ENCODE results near the gene TOMM20. TPM values are rescaled to one million over a fixed set of nuclear protein-coding genes. Genes with fewer than 3 reads are reported as not detected.
A peak's percentile ranks its signal among the peaks of the same experiment; 100 is the strongest.

Gene TOMM20
- total and polyA plus RNA-seq, 7 donors, result 44.7 to 90.9 (median 71.5) TPM

DNA sequence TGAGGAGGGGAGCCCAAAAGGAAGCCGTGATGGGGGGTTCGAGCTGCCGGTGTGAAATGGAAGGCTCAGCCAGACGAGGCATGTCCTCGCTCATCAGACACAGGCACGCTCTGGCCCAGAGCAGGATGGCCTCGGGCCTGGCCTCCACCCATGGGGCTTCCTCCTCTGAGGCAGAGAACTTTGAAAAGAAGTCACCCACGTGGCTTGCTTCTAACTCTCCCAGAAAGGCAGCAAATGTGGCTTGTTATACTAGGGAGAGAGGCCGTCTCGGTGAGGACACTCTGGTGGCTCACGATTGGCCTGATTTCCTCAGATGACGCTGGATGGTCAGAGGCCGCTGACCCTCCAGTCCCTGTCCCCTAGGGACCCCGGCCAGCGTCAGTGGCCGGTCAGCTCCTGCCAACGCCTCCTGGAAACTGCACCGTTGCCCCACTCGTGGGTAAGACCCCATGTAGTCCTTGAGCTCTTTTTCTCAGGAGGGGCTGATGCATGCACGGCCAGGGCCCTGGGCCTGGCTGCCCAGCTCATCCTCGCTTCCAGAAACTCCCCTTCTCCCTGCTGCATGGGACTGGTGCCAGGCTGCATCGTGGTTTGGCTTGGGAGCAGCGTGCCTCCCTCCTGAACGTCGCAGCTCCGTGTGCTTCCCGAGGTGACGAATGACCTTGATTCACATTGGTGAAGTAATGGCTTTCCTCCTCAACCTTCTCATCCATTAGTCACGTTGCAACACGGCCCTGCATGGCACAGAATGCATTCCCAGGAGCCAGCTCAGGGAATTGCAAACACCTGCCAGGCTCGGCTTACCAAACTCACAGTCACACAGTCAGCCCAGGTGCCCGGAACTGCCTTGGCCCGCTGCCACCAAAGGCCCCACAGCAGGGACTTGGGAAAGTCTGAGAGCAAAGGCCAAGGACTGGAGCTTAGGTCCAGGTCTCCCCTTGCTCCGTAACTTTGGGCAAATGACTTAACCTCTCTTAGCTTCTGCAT, 58.8 kb downstream of the TOMM20 start:
- intact Hi-C loops (cut with DNase I), result loop anchor here (2.0 to 10.0 kb wide), 6 partner anchors 73 to 345 kb away; no protein-coding TSS in a partner anchor
- H3K4me1 ChIP-seq, result peaks cover 52% of the 10 kb centered on the region

GRCh38 chr1:235069176-235069575, 59.5 kb downstream of the TOMM20 start:
- no peak for ATAC-seq
- peak overlapping the region; percentile 90 for H3K27ac ChIP-seq
- H3K9me3 ChIP-seq, result no peaks in the 10 kb centered on the region
- intact Hi-C loops (cut with DNase I), result no loop called here
- WGBS, 3 donors, result 92 to 95% (median 94%) methylated on average over 5 of the region's 5 CpGs
- TF ChIP-seq, protein P1, sequence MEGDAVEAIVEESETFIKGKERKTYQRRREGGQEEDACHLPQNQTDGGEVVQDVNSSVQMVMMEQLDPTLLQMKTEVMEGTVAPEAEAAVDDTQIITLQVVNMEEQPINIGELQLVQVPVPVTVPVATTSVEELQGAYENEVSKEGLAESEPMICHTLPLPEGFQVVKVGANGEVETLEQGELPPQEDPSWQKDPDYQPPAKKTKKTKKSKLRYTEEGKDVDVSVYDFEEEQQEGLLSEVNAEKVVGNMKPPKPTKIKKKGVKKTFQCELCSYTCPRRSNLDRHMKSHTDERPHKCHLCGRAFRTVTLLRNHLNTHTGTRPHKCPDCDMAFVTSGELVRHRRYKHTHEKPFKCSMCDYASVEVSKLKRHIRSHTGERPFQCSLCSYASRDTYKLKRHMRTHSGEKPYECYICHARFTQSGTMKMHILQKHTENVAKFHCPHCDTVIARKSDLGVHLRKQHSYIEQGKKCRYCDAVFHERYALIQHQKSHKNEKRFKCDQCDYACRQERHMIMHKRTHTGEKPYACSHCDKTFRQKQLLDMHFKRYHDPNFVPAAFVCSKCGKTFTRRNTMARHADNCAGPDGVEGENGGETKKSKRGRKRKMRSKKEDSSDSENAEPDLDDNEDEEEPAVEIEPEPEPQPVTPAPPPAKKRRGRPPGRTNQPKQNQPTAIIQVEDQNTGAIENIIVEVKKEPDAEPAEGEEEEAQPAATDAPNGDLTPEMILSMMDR (IDR thresholded peaks at IDR 0.05), result no peak
- no peak for DNase-seq
- no peaks in the 10 kb centered on the region for H3K36me3 ChIP-seq (ENCODE audit: insufficient read depth in 1 of 2, low read depth in 1 of 2)
- peaks cover 45% of the 10 kb centered on the region for H3K4me1 ChIP-seq
- no peaks in the 10 kb centered on the region for H3K27me3 ChIP-seq (ENCODE audit: insufficient read depth in 3 of 3, low read length in 2 of 3)
- H3K4me3 ChIP-seq, result no peak overlapping the region

More for the DNA sequence above, 58.8 kb downstream of the TOMM20 start:
- Histone ChIP-seq H3K27me3 (ENCODE audit: insufficient read depth in 3 of 3, low read length in 2 of 3) (no peaks in the 10 kb centered on the region), H3K9me3 (no peaks in the 10 kb centered on the region), H3K36me3 (ENCODE audit: insufficient read depth in 1 of 2, low read depth in 1 of 2) (no peaks in the 10 kb centered on the region), H3K27ac (peak overlapping the region; percentile 90), H3K4me3 (no peak overlapping the region)
- peak; percentile 92 to 96 for DNase-seq
- TF ChIP-seq, protein P1 (IDR thresholded peaks at IDR 0.05), result no peak
- peak; percentile 47 to 61 (median 54) for ATAC-seq
- WGBS, 3 donors, result 28 to 46% (median 30%) methylated on average over 34 of the region's 34 CpGs

DNA sequence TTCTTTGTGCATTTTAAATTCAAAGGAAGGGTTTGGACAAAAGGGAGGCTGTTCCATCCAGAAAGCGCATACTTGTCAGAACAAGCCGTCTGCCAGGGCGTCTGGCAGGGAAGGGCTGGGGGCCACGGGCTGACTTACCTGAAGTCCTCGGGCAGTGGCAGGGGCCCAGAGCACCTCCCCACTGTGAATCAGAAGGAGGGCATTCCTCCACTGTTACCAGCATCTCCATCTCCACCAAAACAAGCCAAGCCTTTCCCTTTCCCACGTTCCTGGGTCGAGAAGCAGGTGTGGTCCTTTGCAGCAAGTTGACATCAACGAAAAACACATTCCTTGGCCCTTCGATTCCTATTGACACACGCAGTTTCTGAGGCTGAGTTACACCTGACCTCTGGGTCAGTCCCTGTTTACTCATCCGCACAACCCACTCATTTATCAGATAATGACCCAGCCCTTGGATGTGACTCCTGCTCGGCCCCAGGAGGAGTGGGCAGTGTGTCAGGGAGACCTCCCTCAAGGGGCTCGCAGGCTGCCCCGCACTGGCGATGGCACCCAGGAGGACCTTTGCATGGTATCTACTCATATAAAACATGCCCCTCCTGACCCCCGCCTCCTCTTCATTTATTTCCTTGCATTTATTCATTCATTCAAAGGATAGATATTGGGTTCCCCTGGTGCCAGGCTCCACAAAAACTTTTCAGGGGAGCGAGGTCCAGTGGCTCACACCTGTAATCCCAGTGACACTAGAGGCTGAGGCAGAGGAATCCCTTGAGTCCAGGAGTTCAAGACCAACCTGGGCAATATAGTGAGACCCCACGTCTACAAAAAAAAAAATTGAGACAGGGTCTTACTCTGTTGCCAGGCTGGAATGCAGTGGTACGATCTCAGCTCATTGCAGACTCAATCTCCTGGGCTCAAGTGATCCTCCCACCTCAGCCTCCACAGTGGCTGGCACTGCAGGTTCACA, 60.2 kb downstream of the TOMM20 start:
- TF ChIP-seq, protein P1 (IDR thresholded peaks at IDR 0.05), result no peak
- Histone ChIP-seq H3K27ac (peak overlapping the region; percentile 90), H3K27me3 (ENCODE audit: insufficient read depth in 3 of 3, low read length in 2 of 3) (no peaks in the 10 kb centered on the region), H3K4me1 (peaks cover 38% of the 10 kb centered on the region), H3K4me3 (no peak overlapping the region), H3K36me3 (ENCODE audit: insufficient read depth in 1 of 2, low read depth in 1 of 2) (no peaks in the 10 kb centered on the region), H3K9me3 (no peaks in the 10 kb centered on the region)
- 67 to 79% (median 71%) methylated on average over 19 of the region's 19 CpGs for WGBS, 3 donors
- intact Hi-C loops (cut with DNase I), result no loop called here
- ATAC-seq (peak in 3 of 4 donors; percentile 10 to 35 (median 23)), DNase-seq (peak; percentile 50 to 53)

DNA sequence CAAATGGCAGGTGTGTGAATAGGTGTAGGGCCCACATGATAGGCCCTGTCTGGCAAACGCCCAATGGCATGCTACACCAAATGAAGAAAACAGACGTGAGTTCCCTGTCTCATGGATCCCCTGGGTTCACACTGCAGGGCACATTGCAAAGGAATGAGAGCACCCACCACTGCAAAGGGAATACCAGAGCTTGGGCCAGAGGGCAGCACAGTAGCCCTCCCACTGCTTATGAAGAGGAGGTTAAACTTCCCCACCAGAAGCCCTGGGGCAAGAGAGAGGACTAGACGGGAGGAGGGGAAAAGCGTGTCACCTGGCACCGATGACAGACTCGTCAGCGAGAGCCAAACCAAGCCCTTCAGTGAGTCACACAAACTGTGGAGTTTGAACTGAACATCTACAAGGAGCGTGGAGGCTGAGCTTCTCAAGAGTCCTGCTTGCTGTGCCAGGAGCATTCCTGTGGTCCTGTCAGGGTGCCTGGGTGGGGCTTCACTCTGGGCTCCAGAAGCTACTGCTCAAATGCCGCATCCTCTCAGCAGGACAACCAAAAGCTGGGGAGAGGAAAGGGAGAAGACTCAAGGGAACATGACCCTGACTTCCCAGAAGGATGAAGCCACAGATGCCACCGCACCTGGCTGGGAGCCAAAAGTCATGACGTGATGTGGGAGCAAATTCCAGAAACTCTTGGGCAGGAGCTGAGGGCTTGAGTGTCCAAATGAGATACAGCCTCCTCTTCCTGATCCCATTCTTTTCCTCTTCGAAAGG, 61.1 kb downstream of the TOMM20 start:
- Histone ChIP-seq H3K9me3 (no peaks in the 10 kb centered on the region), H3K27ac (peak overlapping the region; percentile 90), H3K36me3 (ENCODE audit: insufficient read depth in 1 of 2, low read depth in 1 of 2) (no peaks in the 10 kb centered on the region), H3K27me3 (ENCODE audit: insufficient read depth in 3 of 3, low read length in 2 of 3) (no peaks in the 10 kb centered on the region), H3K4me1 (peaks cover 38% of the 10 kb centered on the region), H3K4me3 (no peak overlapping the region)
- TF ChIP-seq, protein P1 (IDR thresholded peaks at IDR 0.05), result no peak
- whole genome bisulfite sequencing, 3 donors, result 28 to 39% (median 29%) methylated on average over 12 of the region's 12 CpGs
- ATAC-seq (peak; percentile 77 to 87 (median 84)), DNase-seq (peak; percentile 90 to 92)
- intact Hi-C loops (cut with DNase I), result no loop called here
